HG02588 (cell line): ENCODE results near the gene SLC6A11.

Source experiments
- ATAC-seq: cut with Tn5 transposase; IDR thresholded peaks from one replicate; pipeline ENCODE4 v1.9.1; 2021; ENCODE audit warnings: mild to moderate bottlenecking, moderate library complexity; ENCODE audit not compliant: unreplicated experiment

Gene SLC6A11

DNA sequence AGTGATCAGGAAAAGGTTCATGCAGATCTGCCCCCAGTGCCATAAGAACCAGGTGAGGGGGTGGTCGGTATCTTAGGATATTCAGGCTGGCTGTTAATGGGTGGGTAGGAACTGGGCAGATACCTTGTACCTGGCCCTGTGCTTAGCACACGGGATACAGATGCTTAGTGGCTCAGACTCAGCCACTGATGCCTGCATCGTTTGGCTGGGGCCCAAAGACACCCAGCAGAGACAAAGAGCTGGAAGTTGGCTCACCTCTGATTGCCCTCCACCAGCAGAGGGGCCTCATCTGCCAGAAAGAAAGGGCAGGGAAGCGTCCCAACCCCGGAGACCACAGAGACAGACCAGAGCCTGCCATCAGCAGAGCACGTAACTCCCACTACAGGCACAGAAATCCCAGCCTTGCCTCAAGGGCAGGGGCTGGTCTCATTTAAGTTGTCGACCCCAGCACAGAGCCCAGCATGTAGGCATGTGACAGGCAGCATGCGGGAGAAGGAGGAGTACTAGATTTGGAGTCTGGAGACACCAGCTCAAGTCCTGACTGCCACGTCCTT, 112.5 kb downstream of the SLC6A11 start:
- ATAC-seq, result no peak

DNA sequence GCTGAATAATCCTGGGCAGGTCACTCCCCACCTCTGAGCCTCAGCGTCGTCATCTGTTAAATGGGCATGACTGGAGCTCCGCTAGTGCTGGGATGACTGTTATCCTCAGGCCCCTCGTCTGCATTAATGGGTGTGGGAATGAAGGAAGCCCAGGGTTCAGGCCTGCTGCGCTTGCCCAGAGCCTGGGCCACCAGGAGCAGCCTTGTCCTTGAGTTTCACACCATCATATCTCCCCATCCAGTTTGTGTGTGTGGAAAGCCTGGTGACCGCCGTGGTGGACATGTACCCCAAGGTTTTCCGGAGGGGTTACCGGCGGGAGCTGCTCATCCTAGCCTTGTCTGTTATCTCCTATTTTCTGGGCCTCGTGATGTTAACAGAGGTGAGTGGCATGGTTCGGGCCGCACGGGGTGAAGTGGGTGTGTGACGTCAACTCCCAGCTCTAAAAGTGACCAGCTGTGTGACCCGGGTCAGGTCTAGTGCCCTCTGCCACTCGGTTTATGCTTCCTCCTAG, 113.0 kb downstream of the SLC6A11 start:
- no peak for ATAC-seq

DNA sequence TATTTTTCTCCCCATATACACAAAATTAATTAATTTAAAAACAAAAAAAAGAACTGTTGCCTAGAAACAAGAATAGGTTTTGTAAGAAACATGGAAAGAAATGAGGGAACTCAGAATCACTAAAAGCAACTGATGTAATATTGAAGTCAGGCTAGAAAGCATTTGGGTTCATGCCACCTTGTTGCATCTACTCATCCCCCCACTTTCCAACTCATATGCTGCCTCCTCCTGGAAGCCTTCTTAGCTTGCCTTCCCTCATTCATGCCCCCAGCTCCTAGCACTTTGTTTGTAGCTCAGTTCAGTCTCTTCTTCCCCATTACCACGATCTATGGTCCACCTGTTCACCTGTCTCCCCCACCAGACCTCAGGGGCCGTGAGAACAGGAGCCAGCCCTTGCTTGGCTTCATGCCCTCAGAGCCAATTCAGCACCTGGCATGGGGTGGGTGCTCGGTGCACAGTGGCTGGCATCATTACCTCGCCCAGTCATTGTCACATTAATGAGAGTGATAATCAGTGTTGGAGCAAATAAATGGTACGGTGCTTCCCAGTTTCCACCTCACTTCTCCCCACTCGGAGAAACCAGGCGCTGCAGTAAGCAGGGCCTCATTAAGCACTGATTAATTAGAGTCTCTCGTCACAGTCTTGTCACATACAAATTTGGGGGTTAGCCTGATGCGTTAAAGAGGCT, 114.1 kb downstream of the SLC6A11 start:
- no peak for ATAC-seq

DNA sequence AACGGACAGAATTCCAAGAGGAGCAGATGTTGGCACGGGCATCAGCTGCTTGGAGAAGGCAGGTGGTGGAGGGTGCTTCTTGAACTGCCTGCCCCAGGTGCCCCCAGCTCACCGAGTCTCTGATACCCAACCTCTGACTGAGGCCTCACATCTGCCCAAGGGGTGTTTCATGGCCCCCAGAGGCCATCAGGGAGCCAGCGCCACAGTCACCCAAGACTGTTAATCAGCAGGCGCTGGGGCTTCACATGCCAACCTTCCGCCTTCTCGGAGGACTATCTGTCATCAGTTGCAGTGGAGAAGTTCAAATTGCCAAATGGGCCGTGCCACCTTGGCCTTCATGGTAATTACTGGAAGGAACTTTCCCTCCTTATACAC, 114.6 kb downstream of the SLC6A11 start:
- no peak for ATAC-seq

DNA sequence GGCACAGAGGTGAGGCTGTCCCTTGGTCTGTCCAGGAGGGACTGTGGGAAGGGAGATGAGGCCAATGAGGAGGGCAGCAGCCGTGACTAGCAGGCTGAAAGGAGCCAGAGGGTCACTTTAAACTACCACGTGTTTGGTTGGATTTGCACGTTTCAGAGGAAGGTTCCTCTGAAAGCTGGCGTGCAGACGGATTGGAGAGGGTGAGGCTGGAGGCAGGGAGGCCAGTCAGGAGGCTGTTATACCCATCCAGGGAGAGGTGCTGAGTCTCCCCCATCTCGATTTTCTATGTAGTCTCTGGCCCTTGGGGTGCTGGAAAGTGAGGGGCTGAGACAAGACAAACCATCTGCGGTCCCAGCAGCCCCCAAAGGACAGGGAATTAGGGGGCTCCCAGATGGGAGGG, 116.6 kb downstream of the SLC6A11 start:
- no peak for ATAC-seq

DNA sequence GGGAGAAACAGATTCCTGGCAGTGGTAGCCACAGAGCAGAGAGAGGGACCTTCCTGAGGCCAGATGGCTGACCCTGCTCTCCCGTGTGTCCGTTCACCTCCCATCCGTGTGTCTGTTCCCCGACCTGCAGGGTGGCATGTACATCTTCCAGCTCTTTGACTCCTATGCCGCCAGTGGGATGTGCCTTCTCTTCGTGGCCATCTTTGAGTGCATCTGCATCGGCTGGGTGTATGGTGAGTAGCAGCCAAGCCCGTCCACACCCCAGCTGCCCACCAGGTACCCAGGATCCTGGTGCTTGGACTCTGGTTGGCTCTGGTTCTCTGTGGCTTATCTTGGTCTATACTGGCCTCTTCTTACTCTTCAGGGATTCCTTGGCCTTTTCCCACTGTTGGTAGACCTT, 117.0 kb downstream of the SLC6A11 start:
- no peak for ATAC-seq

DNA sequence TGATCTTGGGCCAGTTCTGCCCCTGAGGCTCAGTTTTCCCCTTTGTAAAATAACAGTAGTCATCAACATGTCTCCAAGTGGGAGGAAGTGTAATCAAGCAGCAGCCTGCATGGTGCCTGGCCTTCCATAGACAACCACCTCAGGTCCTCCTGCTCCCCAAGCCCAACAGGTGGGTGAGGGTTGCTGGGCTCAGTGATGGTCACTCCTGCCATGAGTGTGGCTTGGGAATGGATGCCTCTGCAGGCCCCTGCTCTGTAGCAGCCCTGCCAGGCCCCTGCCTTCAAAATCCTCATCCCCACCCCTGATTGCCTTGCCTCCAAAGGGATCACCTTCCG, 117.4 kb downstream of the SLC6A11 start:
- no peak for ATAC-seq

DNA sequence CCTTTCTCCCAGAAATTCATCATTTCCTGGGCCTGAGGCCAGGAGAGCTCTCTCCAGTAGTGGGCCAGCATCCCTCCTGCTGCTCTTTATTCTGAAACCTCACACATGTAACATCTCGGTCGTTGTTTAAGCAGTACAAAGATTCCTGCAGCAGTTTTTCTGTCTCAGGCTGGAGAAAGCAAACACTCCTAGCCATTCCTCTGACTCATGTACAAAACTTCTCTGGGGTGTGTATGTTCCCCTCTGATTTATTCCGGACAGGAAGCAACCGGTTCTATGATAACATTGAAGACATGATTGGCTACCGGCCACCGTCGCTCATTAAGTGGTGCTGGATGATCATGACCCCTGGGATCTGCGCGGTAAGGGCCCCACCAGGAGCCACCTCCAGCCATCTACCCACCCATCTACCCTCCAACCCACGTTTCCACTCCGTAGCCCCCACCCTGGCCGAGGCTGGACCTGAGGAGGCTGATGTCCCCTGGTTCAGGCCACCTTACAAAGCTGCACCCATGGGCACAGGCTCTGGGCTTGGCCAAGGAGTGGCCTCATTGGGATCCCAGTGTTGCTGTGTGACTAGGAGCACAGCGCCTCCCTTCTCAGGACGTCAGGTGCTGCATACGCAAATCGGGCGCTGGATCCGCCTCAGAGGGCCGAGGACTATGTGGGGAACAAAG, 117.9 kb downstream of the SLC6A11 start:
- no peak for ATAC-seq

DNA sequence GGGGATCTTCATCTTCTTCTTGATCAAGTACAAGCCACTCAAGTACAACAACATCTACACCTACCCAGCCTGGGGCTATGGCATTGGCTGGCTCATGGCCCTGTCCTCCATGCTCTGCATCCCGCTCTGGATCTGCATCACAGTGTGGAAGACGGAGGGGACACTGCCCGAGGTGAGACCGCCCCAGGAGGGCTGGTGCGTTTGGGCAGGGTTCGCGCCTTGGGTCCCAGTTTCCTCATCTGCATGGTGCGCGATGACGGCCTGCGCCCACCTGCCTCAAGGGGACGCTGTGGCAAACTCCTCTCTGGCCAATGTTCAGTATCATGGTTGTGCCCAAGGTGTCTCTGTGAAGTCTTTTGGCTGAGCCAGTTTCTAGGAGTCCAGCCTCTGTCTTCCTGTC, 119.0 kb downstream of the SLC6A11 start:
- no peak for ATAC-seq

DNA sequence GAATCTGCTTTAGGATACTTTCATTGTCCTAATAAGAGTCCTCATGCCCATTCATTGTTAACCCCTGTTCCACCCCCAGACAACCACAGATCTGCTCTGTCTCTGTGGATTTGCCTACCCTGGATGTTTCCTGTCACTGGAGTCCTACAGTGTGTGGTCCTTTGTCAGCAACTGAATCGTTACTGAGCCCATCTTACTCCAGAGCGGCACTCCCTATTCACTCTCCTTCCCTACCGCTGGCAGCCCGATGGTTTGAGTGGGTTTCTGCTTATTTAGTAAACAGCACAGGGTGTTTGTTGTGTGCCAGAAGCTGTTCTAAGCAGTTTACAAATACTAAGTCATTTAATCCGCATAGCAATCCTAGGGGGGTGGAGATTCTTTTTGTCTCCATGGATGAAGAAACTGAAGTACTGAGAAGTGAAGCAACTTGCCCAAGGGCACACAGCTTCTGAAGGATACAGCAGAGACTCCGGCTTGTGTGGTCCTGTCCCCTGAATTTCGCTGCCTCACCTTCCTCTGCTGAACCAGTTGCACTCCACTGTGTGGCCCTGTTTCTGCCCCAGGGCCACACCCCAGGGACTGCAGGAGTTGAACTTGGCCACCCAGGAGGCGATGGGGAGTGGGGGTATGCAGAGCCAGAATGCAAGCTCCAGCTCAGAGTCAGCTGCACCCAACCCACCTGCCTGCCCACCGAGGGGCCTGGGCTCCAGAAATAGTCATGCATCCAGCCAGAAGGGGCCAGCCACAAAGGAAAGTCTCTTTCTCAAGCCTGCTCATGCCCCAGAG, 120.0 kb downstream of the SLC6A11 start:
- no peak for ATAC-seq

DNA sequence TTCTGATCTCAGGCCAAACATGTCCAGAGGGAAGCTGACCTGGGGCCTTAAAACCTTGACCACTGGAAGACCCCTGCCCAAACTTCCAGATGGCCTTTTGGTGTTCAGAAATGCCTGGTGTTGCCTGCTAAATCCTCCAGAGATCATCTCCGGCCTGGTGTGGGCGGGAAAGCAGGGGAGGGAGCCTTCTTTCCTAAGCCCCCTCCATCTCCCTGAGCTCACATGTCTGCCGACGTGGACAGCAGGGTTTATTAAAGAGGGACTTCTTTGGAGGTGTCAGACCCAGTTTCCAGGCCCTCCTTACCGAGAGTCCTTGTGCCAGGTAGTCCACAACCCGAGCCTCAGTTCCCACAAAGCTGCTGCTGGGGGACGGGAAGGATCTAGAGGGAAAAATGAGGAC, 120.7 kb downstream of the SLC6A11 start:
- ATAC-seq, result no peak

DNA sequence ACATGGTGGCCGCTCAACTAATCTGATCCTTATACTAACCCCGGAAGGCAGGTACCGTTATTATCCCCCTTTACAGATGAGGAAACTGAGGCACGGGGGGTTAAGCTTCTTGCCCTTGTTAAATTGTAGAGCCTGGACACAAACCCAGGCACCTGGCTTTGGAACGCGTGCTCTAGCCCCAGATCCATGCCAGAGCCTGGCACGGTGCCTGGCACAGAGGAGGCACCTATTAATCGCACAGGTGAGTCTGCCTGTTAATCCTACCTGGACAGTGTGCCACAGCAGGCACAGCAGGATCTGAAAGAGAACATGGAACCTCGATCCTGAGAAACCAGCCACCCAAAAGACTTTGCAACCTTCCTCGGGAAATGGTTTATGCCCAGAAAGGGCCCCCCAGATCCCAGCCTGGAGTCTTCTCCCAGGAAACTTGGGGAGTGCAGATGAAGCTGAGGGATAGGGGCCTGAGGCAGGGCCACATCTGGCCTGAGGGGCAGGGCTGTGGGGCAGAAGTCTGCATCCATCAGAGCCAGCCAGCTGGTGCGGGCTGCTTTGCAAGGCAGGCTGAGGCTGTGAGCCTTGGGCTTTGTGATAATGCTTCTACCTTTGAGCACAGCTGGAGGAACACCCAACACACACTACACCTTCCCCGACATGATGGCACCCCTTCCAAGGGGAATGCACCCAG, 121.3 kb downstream of the SLC6A11 start:
- ATAC-seq, result no peak

DNA sequence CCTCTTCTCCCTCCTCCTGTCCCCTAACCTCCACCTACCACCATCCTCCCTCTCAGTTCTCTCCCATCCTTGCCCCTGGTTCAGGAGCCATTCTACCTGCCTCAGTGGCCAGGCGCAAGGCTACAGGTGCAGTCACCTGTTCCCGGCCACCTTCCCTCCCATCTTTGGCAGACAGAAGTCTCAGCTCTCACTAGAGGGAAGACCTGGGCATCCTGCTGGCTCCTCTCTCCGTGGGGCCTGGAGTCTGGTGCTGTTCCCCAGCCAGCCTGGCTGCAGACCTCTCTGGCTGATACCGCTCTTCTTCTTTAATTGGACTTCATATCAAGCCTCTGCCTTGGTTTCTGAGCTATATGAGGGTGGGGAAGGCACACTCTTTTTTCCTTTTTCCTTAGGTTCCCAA, 123.5 kb downstream of the SLC6A11 start:
- ATAC-seq, result no peak

DNA sequence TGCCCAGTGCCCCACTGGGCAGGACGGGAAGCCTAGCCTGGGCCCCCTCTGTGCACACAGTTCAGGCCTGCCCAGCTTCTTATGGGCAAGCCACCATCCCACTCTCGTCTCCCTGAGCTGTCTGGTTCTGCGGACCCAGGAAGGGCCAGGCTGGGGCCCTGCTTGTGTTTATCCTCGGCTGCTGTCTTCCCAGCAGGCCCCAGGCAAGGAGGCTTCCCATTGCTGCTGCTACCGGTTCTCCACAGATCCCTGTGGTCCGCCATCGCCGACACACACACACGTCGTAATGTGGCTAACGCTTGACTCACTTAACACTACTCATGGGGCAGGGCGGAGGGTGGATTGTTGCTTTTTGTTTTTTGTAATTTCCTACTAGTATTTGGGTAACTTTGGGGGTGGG, 124.1 kb downstream of the SLC6A11 start:
- ATAC-seq, result no peak

DNA sequence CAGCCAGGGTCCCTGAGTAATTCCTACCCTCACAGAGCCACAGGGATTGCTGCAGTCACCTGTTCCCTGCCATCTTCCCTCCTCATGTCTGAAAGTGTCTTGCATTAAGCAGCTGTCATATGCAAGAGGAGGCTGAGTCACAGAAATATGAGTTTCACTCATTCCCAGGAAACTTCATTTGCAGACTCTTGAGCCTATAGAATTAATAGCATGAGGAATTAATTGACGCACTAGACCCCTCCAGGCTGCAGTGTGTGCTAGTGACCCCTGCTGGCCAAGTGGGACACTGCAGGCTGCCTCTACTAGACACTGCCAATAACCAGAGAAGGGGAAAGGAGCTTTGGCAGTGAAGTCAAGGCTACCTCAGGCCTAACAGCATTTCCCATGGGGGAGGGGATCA, 125.9 kb downstream of the SLC6A11 start:
- ATAC-seq, result no peak

DNA sequence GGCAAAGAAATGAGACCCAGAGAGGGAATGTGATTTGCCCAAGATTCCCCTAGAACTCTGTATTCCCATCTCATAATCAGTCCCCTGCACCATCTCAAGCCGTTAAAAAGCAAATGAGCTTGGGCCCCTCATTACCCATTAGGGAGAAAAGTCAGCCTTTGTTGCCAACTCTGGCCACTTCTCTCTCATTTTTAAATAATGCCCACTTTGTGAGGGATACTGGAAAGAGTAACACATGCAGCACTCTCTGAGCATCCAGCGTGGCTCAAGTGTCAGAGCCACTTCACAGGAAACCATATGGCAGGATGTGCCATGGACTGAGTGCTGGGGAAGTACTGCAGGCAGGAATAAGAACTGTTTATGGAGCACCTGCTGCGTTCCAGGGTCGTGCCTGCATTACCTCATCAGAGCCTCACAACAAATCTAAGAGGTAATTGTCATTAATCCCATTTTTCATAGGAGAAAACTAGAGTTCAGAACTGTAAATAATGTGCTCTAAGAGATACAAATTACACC, 126.7 kb downstream of the SLC6A11 start:
- ATAC-seq, result no peak

DNA sequence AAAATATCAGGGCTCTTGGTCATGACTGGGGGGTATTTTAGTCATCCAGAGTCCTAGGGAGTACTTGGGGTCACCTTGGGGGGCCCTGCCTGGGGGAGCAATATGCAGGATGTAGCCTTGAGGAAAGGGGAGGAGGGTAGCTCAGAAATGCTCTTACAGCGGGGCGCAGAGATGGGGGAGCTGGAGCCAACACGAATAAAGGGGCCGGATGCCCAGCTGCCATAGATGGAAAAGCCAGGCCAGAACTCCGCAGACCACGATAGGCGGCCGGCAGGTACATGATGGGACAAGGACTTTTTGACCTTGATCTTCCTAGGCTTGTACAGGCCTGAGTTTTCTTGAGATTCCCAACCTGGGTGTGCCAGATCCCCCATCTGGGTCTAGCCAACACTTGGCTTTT, 128.8 kb downstream of the SLC6A11 start:
- ATAC-seq, result no peak

DNA sequence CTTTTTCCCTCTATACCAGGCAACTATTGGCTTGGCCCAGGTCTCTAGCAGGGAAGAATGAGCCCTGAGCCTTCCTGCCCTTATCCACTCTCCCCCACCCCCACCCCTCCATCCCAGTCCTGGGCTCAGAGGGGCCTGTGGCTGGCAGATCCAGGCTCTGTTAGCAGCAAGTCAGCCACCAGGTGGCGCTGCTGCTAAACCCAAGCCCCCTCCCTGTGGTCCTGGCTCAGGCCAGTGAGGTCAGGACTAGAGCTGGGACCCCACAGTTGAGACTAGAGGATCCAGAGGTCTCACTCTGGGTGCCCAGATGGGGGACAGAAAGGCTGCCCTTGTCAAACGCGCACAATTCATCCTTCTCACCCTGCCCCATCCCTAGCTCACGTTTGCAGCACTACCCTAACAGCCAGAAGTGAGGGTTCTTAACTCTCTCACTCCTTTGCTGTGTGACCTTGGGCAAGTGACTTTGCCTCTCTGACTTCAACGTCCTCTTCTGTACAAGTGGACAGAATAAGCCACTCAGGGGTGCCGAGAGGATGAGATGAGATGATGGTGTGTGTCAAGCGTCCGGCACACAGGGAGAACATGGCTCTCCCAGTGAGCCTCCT, 129.8 kb downstream of the SLC6A11 start:
- ATAC-seq, result no peak

DNA sequence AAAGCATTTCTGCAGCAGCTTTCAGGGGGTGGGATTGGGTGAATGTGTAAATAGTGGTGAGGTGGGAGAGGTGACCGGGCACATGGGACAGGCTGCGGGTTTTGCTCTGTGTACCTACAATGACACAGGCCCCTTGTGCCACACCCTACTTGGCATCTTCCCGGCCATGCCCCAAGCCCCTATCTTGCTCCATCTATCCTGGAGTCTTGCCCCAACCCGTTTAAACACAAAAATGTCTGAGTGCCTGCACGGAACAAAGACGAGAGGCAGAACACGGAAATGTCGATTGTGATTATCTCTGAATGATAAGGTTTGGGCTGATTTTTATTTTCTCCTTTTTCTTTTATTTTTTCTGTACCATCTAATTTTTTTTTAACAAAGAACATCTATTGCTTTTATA, 130.5 kb downstream of the SLC6A11 start:
- ATAC-seq, result no peak

DNA sequence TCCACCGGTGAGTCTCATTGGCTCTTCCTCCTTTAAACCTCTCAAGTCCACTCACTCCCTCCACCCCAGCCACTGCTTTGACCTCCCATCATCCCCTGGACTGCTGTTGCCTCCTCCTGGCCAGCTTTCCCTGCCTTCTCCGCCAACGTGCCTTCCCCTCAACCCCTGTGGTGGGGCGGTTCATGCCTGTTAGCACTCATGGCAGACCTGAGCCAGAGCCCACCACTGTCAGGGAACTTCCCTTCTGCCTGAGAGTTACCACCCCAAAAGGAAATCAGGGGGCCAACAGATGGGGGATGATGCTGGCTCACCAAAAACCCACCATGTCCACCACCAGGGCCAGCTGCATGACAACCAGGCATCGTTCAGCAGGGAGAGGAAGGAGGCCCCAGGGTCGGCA, 132.3 kb downstream of the SLC6A11 start:
- no peak for ATAC-seq

DNA sequence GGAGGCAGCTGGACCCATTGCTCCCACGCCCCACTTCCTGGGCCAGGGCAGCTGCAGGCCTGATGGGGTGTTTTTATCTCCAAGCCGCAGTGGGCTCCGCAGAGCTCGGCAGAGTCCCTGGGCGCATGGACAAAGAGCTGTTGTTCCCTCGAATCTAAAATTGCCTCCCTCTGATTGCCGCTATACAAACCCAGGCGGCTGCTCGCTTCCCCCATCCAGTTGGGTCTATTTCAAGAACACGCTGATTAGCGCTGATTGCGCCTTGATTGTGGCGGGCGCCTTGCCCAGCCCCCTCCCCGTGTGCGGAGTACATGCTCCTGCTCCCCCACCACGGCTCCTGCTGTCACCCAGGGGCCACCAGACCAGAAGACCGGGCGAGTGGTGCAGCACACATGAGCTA, 133.2 kb downstream of the SLC6A11 start:
- no peak for ATAC-seq
